C1 segment of cervical spinal cord (tissue), 14 donors: ENCODE measurements around the gene STPG3.
A peak's percentile ranks its signal among the peaks of the same experiment; 100 is the strongest.

Source experiments
- DNase-seq, 14 donors: peaks; one replicate each; lab custom pipeline; 2025; lab: John Stamatoyannopoulos, UW

Gene STPG3

GRCh38 chr9:137222190-137223077 is 28.7 kb upstream of the STPG3 start, which contains the start of gene RNF208:
TSS of gene RNF208 (minus strand) at chr9:137222240. CDS start at chr9:137221212, 1,028 bp downstream.
- DNase-seq: peak in 5 of 14 donors; percentile 40 to 58 (median 46)

GRCh38 chr9:137223078-137223970 is 27.8 kb upstream of the STPG3 start:
- peak; percentile 90 to 98 (median 95) for DNase-seq

GRCh38 chr9:137224830-137225694 is 26.0 kb upstream of the STPG3 start, which contains the start of gene CYSRT1:
TSS of gene CYSRT1 (plus strand) at chr9:137225174. CDS start at chr9:137225622, 448 bp downstream.
- no peak for DNase-seq

GRCh38 chr9:137225699-137226331 is 25.3 kb upstream of the STPG3 start:
- DNase-seq: no peak

- no peak for DNase-seq
Observed at GRCh38 chr9:137226338-137227053, 24.6 kb upstream of the STPG3 start.

GRCh38 chr9:137227054-137227852 is 23.8 kb upstream of the STPG3 start, which contains the start of gene RNF224:
TSS of gene RNF224 (plus strand) at chr9:137227502. CDS start at chr9:137228336, 834 bp downstream.
- DNase-seq: peak in 11 of 14 donors; percentile 14 to 70 (median 43)

- DNase-seq: no peak
Observed at GRCh38 chr9:137227853-137228505, 23.1 kb upstream of the STPG3 start.

GRCh38 chr9:137228506-137228967 is 22.5 kb upstream of the STPG3 start:
- no peak for DNase-seq

GRCh38 chr9:137228968-137229896 is 21.9 kb upstream of the STPG3 start:
- DNase-seq: no peak

GRCh38 chr9:137229903-137230704 is 21.0 kb upstream of the STPG3 start:
- no peak for DNase-seq

GRCh38 chr9:137230705-137231371 is 20.2 kb upstream of the STPG3 start, which contains the start of gene SLC34A3:
TSS of gene SLC34A3 (plus strand) at chr9:137230901. CDS start at chr9:137231703, 802 bp downstream.
- no peak for DNase-seq

GRCh38 chr9:137231372-137232039 is 19.6 kb upstream of the STPG3 start:
- no peak for DNase-seq

- no peak for DNase-seq
Observed at GRCh38 chr9:137232101-137232500, 19.0 kb upstream of the STPG3 start.

- no peak for DNase-seq
Observed at GRCh38 chr9:137232510-137232909, 18.6 kb upstream of the STPG3 start.
